OCI-LY7 (cell line): ENCODE data around the gene ZXDC. TPM values are rescaled to one million over a fixed set of nuclear protein-coding genes. Genes with fewer than 3 reads are reported as not detected.

Source experiments
- BruUV-seq: library from RNA; stranded (reverse); fragments of 400-500 nt; replicated peaks from 2 replicates; lab custom pipeline; 2021; lab: Mats Ljungman, UMichigan
- CTCF ChIA-PET: fragments of 300-600 bp; sonication (Branson Sonifier 250); formaldehyde crosslinking; loops from one replicate; lab custom pipeline; 2022; ENCODE audit warnings: antibody characterized with exemption; ENCODE audit not compliant: unreplicated experiment; lab: Charles Lee
- POLR2A ChIA-PET: fragments of 300-600 bp; sonication (Branson Sonifier 250); formaldehyde crosslinking; loops from one replicate; lab custom pipeline; 2022; ENCODE audit warnings: antibody characterized with exemption; lab: Charles Lee
- DNase-seq: peaks from one replicate; pipeline ENCODE4 v3.0.0-alpha.2; 2015; ENCODE audit warnings: low spot score
- H2AFZ ChIP-seq: fragments of 200-600 bp; sonication (generic), shearing (Covaris generic); 2 replicates; pipeline ENCODE4 v1.6.1; 2014; ENCODE audit warnings: mild to moderate bottlenecking, antibody characterized with exemption, low read length, moderate library complexity
- H3K27ac ChIP-seq: fragments of 200-600 bp; sonication (generic); 2 replicates; pipeline ENCODE4 v1.5.1; 2014; ENCODE audit warnings: mixed run types, low read depth, mild to moderate bottlenecking, moderate library complexity, low read length, inconsistent platforms; ENCODE audit not compliant: poor library complexity, severe bottlenecking
- H3K36me3 ChIP-seq: fragments of 200-600 bp; sonication (generic); 2 replicates; pipeline ENCODE4 v1.6.1; 2014; ENCODE audit warnings: mild to moderate bottlenecking, antibody characterized with exemption, low read length, moderate library complexity, mixed read lengths; ENCODE audit not compliant: insufficient read depth
- H3K4me1 ChIP-seq: fragments of 200-600 bp; sonication (generic); 2 replicates; pipeline ENCODE4 v1.5.1; 2014; ENCODE audit warnings: mild to moderate bottlenecking, low read length; ENCODE audit not compliant: insufficient read depth, poor library complexity, severe bottlenecking
- H3K4me2 ChIP-seq: fragments of 200-600 bp; sonication (generic); 2 replicates; pipeline ENCODE4 v1.6.1; 2014; ENCODE audit warnings: mild to moderate bottlenecking, low read length
- H3K4me3 ChIP-seq: fragments of 200-600 bp; sonication (generic); 2 replicates; pipeline ENCODE4 v1.5.1; 2014; ENCODE audit warnings: mild to moderate bottlenecking, low read depth, low read length; ENCODE audit not compliant: poor library complexity, severe bottlenecking
- H3K79me2 ChIP-seq: fragments of 200-600 bp; sonication (generic); 2 replicates; pipeline ENCODE4 v1.6.1; 2016; ENCODE audit warnings: low read depth, mild to moderate bottlenecking, low read length, moderate library complexity, mixed read lengths; ENCODE audit not compliant: insufficient read depth
- H3K9me2 ChIP-seq: fragments of 200-600 bp; sonication (generic); 2 replicates; pipeline ENCODE4 v1.6.1; 2016; ENCODE audit warnings: mild to moderate bottlenecking, low read length, mixed read lengths; ENCODE audit not compliant: insufficient read depth
- H3K9me3 ChIP-seq: fragments of 200-600 bp; sonication (generic); 2 replicates; pipeline ENCODE4 v1.6.1; 2014; ENCODE audit warnings: mild to moderate bottlenecking, mixed run types, low read length, mixed read lengths
- H4K20me1 ChIP-seq: fragments of 200-600 bp; sonication (generic); 2 replicates; pipeline ENCODE4 v1.6.1; 2014; ENCODE audit warnings: mild to moderate bottlenecking, antibody characterized with exemption, low read length, moderate library complexity, mixed read lengths; ENCODE audit not compliant: insufficient read depth
- EZH2phosphoT487 ChIP-seq: fragments of 200-600 bp; sonication (generic); IDR thresholded peaks from 2 replicates; pipeline ENCODE4 v1.6.1; 2018; ENCODE audit warnings: low read depth, borderline replicate concordance, mild to moderate bottlenecking, mixed run types, antibody characterized with exemption, low read length, moderate library complexity, mixed read lengths
- intact Hi-C: fragments of 100-400 bp; cut with micrococcal nuclease; formaldehyde crosslinking; loops from one replicate; pipeline ENCODE4 v1.10.0; 2022; ENCODE audit not compliant: unreplicated experiment
- total RNA-seq, 2 experiments: library from RNA; depleted of rRNA in 1 of 2; stranded (reverse); fragments of >200 nt in 1 of 2; shearing (Covaris generic) in 1 of 2; gene quantifications; 2 replicates each; pipeline ENCODE4 v1.2.3, GENCODE V29; 2014 to 2022
- TF ChIP-seq, protein P1 (sequence below): fragments of 200-600 bp; sonication (generic); conservative IDR thresholded peaks from 2 replicates; pipeline ENCODE4 v1.5.1; 2014; ENCODE audit warnings: mild to moderate bottlenecking, antibody characterized with exemption, low read length, moderate library complexity, mixed read lengths

The ZXDC gene
- total RNA-seq, 2 experiments from 2014 or later, result 32.2 to 34.9 TPM

GRCh38 chr3:126445506-126445905 lies 30.2 kb downstream of the ZXDC start:
- Histone ChIP-seq H3K27ac (no peak overlapping the region), H2AFZ (no peak overlapping the region), H3K9me2 (no peaks in the 10 kb centered on the region), H3K36me3 (0 out of 2 replicates have a peak, but pooled peaks cover under 1% of the 10 kb centered on the region), H3K4me3 (no peak overlapping the region), H3K79me2 (no peaks in the 10 kb centered on the region), H3K4me1 (no peaks in the 10 kb centered on the region), H3K9me3 (no peaks in the 10 kb centered on the region), H3K4me2 (no peak overlapping the region), H4K20me1 (no peaks in the 10 kb centered on the region; the same call in 1 of the 2 replicates)
- BruUV-seq, result no TSS peak
- intact Hi-C loops, result no loop called here
- no peak for DNase-seq
- ChIA-PET POLR2A (no interaction called here), CTCF (no interaction called here)
- TF ChIP-seq EZH2phosphoT487, result no peak
- TF ChIP-seq, protein P1, sequence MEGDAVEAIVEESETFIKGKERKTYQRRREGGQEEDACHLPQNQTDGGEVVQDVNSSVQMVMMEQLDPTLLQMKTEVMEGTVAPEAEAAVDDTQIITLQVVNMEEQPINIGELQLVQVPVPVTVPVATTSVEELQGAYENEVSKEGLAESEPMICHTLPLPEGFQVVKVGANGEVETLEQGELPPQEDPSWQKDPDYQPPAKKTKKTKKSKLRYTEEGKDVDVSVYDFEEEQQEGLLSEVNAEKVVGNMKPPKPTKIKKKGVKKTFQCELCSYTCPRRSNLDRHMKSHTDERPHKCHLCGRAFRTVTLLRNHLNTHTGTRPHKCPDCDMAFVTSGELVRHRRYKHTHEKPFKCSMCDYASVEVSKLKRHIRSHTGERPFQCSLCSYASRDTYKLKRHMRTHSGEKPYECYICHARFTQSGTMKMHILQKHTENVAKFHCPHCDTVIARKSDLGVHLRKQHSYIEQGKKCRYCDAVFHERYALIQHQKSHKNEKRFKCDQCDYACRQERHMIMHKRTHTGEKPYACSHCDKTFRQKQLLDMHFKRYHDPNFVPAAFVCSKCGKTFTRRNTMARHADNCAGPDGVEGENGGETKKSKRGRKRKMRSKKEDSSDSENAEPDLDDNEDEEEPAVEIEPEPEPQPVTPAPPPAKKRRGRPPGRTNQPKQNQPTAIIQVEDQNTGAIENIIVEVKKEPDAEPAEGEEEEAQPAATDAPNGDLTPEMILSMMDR, result no peak

DNA sequence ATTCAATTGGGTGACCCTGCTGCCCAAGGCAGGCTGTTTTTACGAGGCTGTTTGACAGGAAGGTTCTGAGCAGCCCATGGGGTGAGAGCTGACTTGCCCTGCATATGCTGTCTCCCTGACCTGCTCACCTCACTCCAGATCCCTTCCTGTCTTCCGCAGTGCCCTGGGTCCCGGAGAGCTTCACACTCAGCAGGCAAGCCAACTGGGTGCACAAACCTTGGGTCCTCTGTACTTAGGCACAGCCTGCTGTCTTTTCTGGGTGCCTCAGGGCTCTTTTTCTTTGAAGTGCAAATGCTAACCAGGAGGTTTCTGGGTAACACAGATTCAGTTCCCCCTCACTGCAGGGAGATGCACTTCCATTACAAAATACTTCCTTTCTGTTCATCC lies 32.8 kb downstream of the ZXDC start:
- H3K4me2 ChIP-seq, result no peak overlapping the region
- H3K4me3 ChIP-seq, result no peak overlapping the region
- no peaks in the 10 kb centered on the region for H3K9me3 ChIP-seq
- no peaks in the 10 kb centered on the region for H3K79me2 ChIP-seq
- BruUV-seq, result no TSS peak
- intact Hi-C loops, result no loop called here
- DNase-seq, result no peak
- ChIA-PET CTCF (no interaction called here), POLR2A (no interaction called here)
- TF ChIP-seq EZH2phosphoT487, result no peak
- TF ChIP-seq, protein P1, result no peak
- H3K36me3 ChIP-seq, result peaks cover 13% of the 10 kb centered on the region; the same call in 1 of the 2 replicates
- H4K20me1 ChIP-seq, result no peaks in the 10 kb centered on the region; the same call in 1 of the 2 replicates
- H2AFZ ChIP-seq, result no peak overlapping the region
- no peaks in the 10 kb centered on the region for H3K9me2 ChIP-seq
- no peak overlapping the region for H3K27ac ChIP-seq
- H3K4me1 ChIP-seq, result no peaks in the 10 kb centered on the region

DNA sequence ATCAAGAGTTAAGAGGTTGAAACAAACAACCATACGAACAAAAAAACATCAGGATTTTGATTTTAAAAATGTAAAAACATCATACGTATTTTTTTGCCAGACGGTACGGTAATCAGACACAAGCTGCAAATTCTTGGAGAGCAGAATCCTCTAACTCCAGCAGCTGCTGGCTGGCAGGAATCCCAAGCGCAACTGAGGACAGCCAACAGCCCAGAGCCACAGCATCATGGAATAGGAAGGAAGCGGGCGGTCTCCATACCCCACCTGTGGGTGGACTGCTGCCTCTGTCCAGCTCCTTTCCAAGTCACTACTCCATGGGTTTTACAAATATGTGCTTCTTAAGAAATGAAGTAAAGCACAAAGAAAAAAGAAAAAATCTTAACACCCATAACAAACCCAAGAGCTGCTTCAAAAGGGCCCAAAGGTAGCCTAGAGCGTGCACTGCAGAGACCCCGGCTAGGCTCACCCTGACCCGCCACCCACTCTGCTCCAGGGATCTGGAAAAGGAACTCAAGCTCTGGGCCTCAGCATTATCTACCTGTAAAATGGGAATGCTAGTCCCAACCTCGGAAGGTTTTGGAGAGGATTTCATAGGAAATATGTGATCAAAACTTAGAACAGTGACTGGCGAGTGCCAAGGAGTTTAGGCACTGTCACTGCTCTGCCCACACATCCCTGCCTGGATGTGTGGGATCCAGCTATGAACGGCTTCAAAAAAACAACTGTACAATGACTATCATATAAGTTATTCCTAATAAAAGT lies 33.4 kb downstream of the ZXDC start:
- ChIA-PET POLR2A (no interaction called here), CTCF (no interaction called here)
- no peak overlapping the region for H3K4me3 ChIP-seq
- H3K36me3 ChIP-seq, result peaks cover 13% of the 10 kb centered on the region; the same call in 1 of the 2 replicates
- H3K9me3 ChIP-seq, result no peaks in the 10 kb centered on the region
- no peak overlapping the region for H3K4me2 ChIP-seq
- intact Hi-C loops, result no loop called here
- no peak for TF ChIP-seq EZH2phosphoT487
- TF ChIP-seq, protein P1, result no peak
- H2AFZ ChIP-seq, result no peak overlapping the region
- H3K27ac ChIP-seq, result no peak overlapping the region
- H3K79me2 ChIP-seq, result no peaks in the 10 kb centered on the region
- no peaks in the 10 kb centered on the region for H3K9me2 ChIP-seq
- no TSS peak for BruUV-seq
- H3K4me1 ChIP-seq, result no peaks in the 10 kb centered on the region
- H4K20me1 ChIP-seq, result no peaks in the 10 kb centered on the region; the same call in 1 of the 2 replicates
- DNase-seq, result no peak
